DLD1 (cell line): ENCODE results near the gene SLC39A5.

ENCODE experiments used
- in situ Hi-C: cut with HindIII; loops from 2 replicates; pipeline ENCODE4 v1.10.0; 2017; ENCODE audit warnings: low sequenced_read_pairs

Gene SLC39A5, protein sequence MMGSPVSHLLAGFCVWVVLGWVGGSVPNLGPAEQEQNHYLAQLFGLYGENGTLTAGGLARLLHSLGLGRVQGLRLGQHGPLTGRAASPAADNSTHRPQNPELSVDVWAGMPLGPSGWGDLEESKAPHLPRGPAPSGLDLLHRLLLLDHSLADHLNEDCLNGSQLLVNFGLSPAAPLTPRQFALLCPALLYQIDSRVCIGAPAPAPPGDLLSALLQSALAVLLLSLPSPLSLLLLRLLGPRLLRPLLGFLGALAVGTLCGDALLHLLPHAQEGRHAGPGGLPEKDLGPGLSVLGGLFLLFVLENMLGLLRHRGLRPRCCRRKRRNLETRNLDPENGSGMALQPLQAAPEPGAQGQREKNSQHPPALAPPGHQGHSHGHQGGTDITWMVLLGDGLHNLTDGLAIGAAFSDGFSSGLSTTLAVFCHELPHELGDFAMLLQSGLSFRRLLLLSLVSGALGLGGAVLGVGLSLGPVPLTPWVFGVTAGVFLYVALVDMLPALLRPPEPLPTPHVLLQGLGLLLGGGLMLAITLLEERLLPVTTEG

DNA sequence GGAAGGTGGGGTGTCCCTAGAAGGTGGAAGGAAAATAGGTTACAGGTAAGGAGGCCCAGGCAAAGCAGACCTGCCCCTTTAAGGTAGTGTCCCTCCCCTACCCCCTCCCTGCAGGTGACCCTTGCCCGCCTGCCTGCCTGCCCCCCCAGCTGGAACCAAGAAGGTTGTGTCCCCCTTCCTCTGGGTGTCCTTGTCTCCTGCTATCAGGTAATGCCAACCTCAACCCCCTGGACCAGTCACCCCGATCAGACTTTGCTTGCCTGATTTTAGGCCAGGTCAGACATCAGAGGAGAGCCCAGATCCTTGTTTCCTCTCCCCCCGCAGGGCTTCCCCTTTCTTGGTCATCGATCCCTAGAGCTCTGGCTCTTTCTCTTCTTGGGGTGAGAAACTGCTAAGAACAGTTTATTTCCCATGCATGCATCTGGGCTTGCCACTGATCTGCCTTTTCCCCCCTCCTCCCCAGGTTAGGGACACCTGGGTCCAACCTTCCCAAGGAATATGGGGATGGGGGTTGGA is at the start of gene SLC39A5:
Gene SLC39A5 (plus strand): TSS at position 136 of the 516 bp plus-strand sequence. CDS start 1,224 bp downstream, outside the sequence.
- in situ Hi-C loops = no loop called here

DNA sequence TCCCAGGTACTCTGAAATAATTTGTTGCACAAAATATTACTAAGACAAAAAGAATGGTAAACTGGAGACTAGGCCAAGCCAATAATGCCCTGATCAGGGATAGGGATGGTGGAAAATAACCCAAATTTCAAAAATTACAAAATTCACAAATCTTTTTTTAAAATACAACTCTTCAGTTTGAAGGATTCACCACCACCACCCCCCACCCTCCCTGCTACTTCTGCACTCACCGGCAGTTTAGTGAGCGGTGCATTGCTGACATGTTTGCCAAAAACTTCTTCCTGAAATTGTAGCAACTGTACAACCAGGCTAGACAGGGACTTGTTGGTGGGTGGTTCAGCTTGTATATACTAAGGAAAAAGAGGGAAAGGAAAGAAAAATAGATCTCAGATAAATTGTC is 42.9 kb upstream of the SLC39A5 start:
- in situ Hi-C loops = loop anchor here (25.0 kb wide), 1 partner anchor 275 kb away; the partner anchor contains the start of genes MIP and SPRYD4

DNA sequence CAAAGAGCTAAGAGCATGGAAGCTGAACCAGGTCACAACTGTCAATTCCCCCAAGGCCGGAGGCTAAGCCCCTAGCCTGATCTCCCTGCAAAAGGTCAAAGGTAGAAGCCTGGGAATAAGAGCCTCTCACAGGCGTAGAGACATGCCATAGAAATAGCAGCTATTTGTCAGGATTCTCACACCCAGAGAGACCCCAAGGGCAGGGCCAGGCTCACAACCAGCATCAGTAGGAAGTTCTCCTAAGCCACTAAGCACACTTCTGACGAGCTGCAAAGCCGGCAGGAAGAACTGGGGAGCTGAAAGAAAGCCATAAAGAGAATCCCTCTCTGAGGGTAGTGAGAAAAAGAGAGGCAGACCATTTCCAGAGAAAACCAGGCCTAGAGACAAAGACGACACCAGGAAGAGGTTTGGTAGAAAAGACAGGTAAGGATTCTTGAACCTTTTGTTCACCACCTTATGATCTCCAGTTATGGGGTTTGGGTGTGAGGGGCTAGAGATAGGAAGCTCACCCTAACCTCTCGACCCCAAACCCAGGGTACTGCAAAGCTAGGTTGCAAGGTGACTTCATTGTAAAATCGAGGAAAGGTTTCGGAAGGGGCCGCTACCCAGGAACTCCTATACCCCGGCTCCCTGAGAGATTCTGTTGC is 41.6 kb upstream of the SLC39A5 start:
- in situ Hi-C loops = loop anchor here (25.0 kb wide), 1 partner anchor 274 kb away; the partner anchor contains the start of genes MIP and SPRYD4

- in situ Hi-C loops = loop anchor here (25.0 kb wide), 1 partner anchor 274 kb away; the partner anchor contains the start of genes MIP and SPRYD4
Observed at GRCh38 chr12:56188778-56189098, 41.1 kb upstream of the SLC39A5 start.

DNA sequence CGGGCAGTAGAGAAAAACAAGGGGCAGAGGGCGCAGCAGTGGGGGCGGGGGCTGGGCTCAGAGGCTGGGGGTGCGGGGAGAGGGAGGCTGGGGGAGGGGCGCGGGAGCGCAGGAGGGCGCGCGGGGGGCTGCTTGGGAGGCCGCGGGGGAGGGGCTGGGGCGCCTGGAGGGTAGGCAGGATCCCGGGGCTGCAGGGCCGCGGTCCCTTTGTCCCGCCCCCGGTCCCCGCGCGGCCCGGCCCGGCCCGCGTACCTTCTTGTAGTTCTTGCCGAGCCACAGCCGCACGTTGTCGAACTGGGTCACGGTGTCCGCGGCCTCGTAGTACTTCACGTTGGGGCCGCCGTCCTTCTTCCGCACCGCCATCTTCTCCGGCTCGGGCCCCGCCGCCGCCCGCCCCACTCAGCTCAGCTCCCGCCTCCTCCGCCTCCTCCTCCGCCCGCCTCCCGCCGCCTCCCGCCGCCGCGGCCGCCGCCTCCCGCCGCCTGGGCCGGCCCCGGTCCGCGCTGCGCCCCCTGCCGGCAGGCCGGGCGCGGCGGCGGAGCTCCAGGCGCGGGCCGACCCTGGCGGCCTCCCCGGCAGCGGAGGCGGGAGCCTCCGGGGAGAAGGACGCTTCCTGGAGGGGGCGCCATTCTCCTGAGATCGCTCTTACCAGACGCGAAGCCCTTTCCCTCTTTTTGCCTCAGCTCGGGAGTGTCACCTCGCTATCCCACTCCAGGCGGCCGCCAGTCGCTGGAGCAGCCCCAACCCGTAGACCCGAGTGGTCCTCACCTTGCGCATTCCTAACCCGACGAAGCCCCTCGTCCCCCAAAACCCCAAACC is 40.5 kb upstream of the SLC39A5 start, which contains the start of gene SMARCC2:
Gene SMARCC2 (minus strand): TSS at position 385 of the 819 bp plus-strand sequence. CDS start 22 bp downstream, at position 363.
- in situ Hi-C loops = loop anchor here (25.0 kb wide), 1 partner anchor 273 kb away; the partner anchor contains the start of genes MIP and SPRYD4

DNA sequence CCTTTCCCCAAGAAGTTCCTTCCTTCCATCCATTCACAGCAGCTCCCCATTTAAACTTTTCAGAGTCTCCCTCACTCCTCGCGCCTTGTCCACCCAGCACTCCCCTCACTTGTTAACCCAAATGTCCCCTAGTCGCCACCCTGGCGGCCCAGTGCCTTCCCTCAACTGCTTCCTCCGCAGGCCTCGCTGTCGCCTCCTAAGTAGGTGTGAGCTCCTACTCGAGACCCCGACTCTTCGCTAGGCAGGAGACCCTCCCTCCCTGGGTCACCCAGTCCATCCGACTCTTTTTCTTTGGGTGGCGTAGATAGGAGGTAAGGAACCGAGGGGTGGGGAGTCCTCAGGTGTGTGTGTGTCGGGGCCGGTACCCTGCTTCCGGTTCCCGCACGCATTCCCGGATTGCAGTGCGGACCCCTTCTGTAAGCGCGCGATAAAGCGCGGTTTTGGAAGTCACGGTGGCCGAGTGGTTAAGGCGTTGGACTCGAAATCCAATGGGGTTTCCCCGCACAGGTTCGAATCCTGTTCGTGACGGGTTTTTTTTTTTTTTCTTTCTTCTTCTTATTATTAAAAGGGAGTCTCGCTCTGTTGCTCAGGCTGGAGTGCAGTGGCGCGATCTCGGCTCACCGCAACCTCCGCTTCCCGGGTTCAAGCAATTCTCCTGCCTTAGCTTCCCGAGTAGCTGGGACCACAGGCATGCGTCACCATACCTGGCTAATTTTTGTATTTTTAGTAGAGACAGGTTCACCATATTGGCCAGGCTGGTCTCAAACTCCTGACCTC is 39.7 kb upstream of the SLC39A5 start:
- in situ Hi-C loops = loop anchor here (5.0 to 25.0 kb wide), 2 partner anchors 73 to 272 kb away; partner anchors contain the start of genes MIP, RPL41, SPRYD4 and ZC3H10

- in situ Hi-C loops = loop anchor here (5.0 to 25.0 kb wide), 2 partner anchors 73 to 272 kb away; partner anchors contain the start of genes MIP, RPL41, SPRYD4 and ZC3H10
Observed at GRCh38 chr12:56190695-56191155, 39.1 kb upstream of the SLC39A5 start.

DNA sequence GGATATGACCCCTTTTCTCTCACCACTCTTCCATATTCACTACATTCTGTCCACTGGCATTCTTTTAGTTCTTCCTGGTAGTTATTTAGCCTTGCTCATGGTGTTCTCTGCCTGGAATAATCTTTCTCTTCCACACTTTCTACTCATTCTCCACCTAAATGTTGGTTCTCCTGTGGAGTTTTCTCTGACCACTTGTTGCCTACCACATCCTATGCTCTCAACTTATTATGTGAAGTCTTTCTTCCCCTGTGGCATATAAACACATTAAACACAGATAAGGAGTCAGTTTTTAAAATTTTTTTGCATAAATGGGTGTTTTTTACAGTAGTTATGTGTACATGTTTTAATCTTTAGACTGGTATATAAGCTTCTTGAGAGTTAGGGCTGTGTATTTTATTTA is 37.3 kb upstream of the SLC39A5 start:
- in situ Hi-C loops = loop anchor here (5.0 to 25.0 kb wide), 2 partner anchors 75 to 270 kb away; partner anchors contain the start of genes MIP, RPL41, SPRYD4 and ZC3H10

- in situ Hi-C loops = loop anchor here (5.0 to 25.0 kb wide), 2 partner anchors 76 to 269 kb away; partner anchors contain the start of genes MIP, RPL41, SPRYD4 and ZC3H10
Observed at GRCh38 chr12:56193025-56193578, 36.7 kb upstream of the SLC39A5 start.

- in situ Hi-C loops = loop anchor here (25.0 kb wide), 1 partner anchor 265 kb away; the partner anchor contains the start of genes MIP and SPRYD4
Observed at GRCh38 chr12:56196818-56197550, 32.9 kb upstream of the SLC39A5 start.

DNA sequence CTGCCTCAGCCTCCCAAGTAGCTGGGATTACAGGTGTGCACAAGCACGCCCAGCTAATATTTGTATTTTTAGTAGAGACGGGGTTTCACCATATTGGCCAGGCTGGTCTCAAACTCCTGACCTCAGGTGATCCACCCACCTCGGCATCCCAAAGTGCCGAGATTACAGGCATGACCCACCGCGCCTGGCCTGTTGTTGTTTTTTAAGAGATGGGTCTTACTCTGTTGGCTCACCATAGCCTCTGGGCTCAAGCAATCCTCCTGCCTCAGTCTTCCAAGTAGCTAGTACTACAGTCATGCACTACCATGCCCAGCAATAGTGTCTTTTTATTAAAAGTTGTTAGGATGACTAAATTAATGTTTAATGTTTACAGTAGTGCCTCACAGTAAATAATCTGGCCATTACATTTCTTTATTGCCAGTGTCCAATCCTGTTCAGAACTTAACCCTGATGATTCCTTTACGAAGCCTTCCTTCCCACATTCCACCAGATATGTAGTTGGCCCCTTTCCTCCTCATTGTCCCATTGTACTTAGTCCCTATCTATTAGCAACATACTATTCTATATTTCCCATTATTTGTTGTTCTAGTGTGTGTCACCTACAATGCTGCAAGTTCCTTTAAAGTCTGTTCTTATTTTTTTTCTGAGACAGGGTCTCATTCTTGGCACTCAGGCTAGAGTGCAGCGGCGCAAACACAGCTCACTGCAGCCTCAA is 31.8 kb upstream of the SLC39A5 start:
- in situ Hi-C loops = loop anchor here (25.0 kb wide), 1 partner anchor 264 kb away; the partner anchor contains the start of genes MIP and SPRYD4

DNA sequence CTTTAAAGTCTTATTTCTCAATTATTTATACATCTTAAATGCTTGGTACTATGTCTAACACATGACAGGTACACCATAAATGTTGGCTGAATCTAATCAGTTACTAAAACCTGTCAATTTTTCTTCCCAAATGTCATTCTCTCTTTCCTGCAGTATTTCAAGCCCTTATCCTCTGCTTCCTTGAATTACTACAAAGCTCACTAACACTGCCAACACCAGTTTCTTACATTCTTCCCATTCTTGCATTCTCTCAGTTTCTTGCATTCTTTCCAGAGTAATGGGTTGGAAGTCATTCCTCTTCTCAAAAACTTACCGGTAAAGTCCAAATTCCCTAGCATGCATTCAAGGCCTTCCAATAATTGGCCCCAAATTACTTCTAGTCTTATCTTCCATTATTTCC is 31.0 kb upstream of the SLC39A5 start:
- in situ Hi-C loops = loop anchor here (25.0 kb wide), 1 partner anchor 263 kb away; the partner anchor contains the start of genes MIP and SPRYD4

- in situ Hi-C loops = no loop called here
Observed at GRCh38 chr12:56202366-56202765, 27.5 kb upstream of the SLC39A5 start.

GRCh38 chr12:56202838-56203237 is 27.0 kb upstream of the SLC39A5 start:
- in situ Hi-C loops = no loop called here

DNA sequence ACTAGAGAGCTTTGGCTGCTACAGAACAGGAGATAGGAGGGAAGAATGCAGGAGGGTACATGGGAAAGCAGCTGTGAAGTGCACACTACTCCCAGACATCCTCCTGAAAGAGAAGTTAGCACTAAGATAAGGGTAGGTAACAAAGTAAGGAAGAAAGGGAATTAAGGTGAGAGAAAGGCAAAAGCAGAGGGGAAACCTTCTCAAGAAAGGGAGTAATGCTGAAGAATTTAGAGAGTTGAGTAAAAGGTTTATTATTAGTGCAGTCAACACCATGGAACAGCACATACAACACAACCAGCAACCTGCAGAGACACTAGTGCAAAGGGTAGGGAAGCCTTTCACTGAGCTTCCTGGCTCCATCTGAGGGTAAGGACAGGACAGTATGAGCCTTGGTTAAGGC is 25.6 kb upstream of the SLC39A5 start:
- in situ Hi-C loops = no loop called here

GRCh38 chr12:56205445-56205844 is 24.4 kb upstream of the SLC39A5 start:
- in situ Hi-C loops = no loop called here

GRCh38 chr12:56206452-56207166 is 23.2 kb upstream of the SLC39A5 start:
- in situ Hi-C loops = no loop called here
